Hepatocyte (in vitro differentiated cells): Measurements from ENCODE around the gene AVPI1.

ENCODE experiments used
- EZH2phosphoT487 ChIP-seq: fragments of 200-600 bp; sonication (generic); IDR thresholded peaks from one replicate; pipeline ENCODE4 v1.6.1; 2018; ENCODE audit warnings: antibody characterized with exemption, mild to moderate bottlenecking, low read depth, moderate library complexity; ENCODE audit not compliant: unreplicated experiment, severe bottlenecking
- TF ChIP-seq, protein P1 (sequence below): fragments of 200-600 bp; sonication (generic); IDR thresholded peaks from 2 replicates; pipeline ENCODE4 v1.5.1; 2016; ENCODE audit warnings: antibody characterized with exemption, mild to moderate bottlenecking; ENCODE audit not compliant: poor library complexity

- TF ChIP-seq, protein P1, sequence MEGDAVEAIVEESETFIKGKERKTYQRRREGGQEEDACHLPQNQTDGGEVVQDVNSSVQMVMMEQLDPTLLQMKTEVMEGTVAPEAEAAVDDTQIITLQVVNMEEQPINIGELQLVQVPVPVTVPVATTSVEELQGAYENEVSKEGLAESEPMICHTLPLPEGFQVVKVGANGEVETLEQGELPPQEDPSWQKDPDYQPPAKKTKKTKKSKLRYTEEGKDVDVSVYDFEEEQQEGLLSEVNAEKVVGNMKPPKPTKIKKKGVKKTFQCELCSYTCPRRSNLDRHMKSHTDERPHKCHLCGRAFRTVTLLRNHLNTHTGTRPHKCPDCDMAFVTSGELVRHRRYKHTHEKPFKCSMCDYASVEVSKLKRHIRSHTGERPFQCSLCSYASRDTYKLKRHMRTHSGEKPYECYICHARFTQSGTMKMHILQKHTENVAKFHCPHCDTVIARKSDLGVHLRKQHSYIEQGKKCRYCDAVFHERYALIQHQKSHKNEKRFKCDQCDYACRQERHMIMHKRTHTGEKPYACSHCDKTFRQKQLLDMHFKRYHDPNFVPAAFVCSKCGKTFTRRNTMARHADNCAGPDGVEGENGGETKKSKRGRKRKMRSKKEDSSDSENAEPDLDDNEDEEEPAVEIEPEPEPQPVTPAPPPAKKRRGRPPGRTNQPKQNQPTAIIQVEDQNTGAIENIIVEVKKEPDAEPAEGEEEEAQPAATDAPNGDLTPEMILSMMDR: no peak
- TF ChIP-seq EZH2phosphoT487: no peak
These were observed 22.7 kb downstream of the AVPI1 start for GRCh38 chr10:97664282-97664850.
